ENCODE data around the gene GFPT1.

Gene GFPT1

DNA sequence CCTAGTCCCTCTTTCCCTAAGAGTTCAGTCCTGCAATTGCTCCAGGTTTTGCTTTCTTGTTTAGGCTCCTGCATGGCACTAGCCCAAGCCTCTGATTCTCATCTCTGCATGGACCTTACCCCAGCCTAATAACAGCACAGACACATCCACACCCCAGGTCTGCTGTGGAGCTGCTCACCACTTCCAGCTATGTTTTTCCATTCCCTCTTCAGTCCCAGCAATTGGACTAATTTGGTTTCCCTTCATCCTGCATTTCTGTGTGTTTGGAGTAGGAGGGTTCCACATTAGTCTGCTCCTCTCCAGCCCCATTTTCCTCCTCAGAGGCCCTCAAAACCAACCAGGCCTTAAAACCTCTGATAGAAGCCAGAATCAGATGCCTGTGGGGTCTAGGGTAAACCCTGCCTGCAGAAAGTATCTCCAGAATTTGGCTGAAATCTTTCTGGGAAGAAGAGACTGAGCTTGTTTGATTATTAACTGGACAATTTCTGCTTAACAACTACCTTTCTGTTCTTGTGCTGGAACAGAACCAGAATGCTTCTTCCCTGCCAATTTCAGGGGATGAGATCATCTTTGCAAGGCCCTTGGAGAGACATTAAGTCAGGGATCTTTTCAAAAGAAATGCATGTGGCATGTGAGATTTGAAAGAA, 95.9 kb downstream of the GFPT1 start:
- DNase-seq (ENCODE audit: low read depth): peak; percentile 63

GRCh38 chr2:69288429-69288828, 98.6 kb downstream of the GFPT1 start:
- DNase-seq (ENCODE audit: low read depth): no peak

DNA sequence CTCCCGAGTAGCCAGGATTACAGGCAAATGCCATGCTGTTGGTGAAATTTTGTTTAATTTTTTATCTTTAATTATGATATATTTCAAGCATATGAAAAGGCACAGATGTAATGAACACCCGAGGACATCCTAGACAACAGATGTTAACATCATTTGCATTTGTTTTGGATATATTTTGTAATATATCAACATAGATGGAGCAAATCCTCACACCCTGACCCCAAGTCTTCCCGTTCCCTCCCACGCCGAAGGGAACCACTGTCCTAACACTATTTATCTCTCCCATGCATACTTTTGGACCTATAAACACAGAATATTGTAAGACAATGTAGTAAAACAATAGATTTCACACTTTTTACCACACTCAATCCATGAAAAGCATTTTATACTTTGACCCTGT, 99.5 kb downstream of the GFPT1 start:
- DNase-seq (ENCODE audit: low read depth): no peak

DNA sequence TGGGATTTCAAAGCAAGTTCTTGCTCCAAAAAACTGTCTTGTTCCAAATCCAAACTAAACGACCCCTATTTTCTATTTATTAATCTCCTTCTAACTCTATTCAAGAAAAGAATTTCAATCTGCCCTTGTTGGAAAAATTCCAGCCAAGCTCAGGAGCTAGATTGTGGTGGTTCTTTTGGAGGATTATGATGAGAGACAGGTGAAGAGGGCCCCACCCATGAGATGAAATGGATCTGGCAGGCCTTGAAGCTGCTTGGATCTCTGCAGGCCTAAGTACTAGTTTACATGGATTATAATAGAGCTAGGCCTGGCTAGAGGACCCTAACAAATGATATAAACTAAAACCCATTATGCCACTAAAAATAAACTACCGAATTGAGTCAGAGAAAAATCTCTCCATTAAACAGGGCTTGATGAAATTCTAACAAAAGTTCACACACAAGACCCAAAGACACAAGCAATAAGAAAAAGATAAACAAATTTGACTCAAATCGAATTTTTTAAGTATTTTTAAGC, 101.6 kb downstream of the GFPT1 start:
- DNase-seq (ENCODE audit: low read depth): no peak

GRCh38 chr2:69280796-69281412, 106.1 kb downstream of the GFPT1 start:
- DNase-seq (ENCODE audit: low read depth): no peak

DNA sequence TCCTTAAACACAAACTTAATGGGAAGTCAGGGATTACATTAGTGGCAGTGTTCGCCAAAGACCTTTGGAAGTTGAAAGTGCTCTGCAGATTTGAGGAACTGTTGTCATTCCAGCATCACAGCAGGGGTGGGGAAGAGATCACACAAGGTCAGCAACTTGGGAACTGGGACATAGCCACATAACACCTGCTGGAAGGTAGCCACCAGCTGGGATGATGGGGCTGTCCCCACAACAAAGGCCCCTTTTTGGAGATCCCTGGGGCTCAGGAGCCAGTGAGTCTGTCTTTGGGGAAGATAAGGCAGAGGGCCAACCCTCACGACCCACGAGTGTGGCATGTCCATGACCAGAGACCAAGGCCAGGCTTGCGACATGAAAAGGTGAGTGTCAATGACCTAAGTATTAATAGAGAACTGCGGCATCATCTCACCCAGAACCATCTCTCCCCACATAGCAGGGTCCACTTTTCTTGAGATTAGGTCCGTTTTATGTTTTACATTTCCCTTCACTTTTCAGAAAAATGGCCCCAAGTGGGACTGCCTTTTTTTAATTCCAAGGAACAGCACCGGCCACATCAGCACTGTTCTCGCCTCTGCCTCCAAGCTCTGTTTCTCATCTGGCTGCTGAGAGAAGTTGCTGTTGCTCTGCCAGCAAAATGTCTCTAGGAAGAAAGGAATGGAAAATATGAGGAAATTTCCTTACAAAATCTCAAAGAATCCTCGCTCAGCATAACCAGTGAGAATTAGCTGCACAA, 106.9 kb downstream of the GFPT1 start:
- no peak for DNase-seq (ENCODE audit: low read depth)

DNA sequence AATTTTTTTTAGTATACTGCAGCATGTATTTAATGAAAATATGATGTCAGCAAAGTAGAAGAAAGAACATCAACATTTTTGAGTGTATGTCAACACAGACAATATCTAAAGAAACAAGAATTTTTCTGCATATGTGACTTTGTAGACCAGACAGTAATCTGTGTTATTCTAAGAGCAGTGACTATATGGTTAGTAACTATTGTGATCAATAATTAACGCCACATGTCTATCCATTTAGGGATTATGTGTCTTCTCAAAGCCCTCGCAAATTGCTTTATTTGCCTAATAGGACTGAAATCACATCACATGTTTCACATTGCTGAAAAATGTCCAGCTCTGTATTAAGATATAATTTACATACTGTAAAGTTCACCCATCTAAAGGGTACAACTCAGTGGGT, 107.8 kb downstream of the GFPT1 start:
- no peak for DNase-seq (ENCODE audit: low read depth)

GRCh38 chr2:69278366-69278765, 108.7 kb downstream of the GFPT1 start:
- no peak for DNase-seq (ENCODE audit: low read depth)

GRCh38 chr2:69275490-69275889, 111.5 kb downstream of the GFPT1 start:
- no peak for DNase-seq (ENCODE audit: low read depth)

GRCh38 chr2:69272803-69273471, 114.1 kb downstream of the GFPT1 start:
- DNase-seq (ENCODE audit: low read depth): no peak

DNA sequence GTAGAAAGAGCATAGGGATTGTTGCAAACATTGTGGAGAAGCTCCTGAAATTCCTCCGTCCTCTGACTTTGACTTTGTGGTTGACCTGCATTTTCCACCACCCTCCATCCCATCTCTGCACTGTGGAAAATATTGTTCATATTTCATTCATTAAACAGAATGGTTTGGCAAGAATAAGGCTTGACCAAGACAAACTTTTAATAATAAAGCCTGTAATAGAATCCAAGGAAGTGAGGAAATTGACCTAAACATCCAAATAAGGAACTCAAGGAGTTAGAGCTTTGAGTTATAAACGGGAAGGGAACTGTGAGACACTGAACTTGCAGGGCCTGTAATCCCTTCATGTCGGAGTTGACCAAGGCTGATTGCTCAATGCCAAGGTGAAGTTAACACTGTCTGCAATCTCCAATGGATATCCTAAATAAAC, 115.2 kb downstream of the GFPT1 start:
- DNase-seq (ENCODE audit: low read depth): peak; percentile 85

Data from GM04503 (cell line).